Measurements from ENCODE around the gene KRT34. TPM values are rescaled to one million over a fixed set of nuclear protein-coding genes. Genes with fewer than 3 reads are reported as not detected.

KRT34 gene
- total and polyA plus RNA-seq, 9 donors, result not detected

GRCh38 chr17:41343029-41343428 is 39.1 kb downstream of the KRT34 start:
- H3K4me1 ChIP-seq (ENCODE audit: insufficient read depth), result no peaks in the 10 kb centered on the region
- no peak overlapping the region for H3K27ac ChIP-seq
- no peaks in the 10 kb centered on the region for H3K27me3 ChIP-seq
- no peaks in the 10 kb centered on the region for H3K9me3 ChIP-seq
- intact Hi-C loops (cut with DNase I), result no loop called here
- TF ChIP-seq EP300 (IDR thresholded peaks at IDR 0.05), result no peak
- no peak for TF ChIP-seq CTCF (IDR thresholded peaks at IDR 0.05)
- TF ChIP-seq POLR2A (IDR thresholded peaks at IDR 0.05), result no peak
- no peak overlapping the region for H3K4me3 ChIP-seq
- 15 to 23% (median 16%) methylated on average over 3 of the region's 3 CpGs for whole genome bisulfite sequencing, 3 donors
- DNase-seq, result no peak
- no peaks in the 10 kb centered on the region for H3K36me3 ChIP-seq

GRCh38 chr17:41340934-41341861 is 40.9 kb downstream of the KRT34 start:
- Histone ChIP-seq H3K36me3 (no peaks in the 10 kb centered on the region), H3K27me3 (no peaks in the 10 kb centered on the region), H3K9me3 (no peaks in the 10 kb centered on the region), H3K27ac (no peak overlapping the region), H3K4me1 (ENCODE audit: insufficient read depth) (no peaks in the 10 kb centered on the region), H3K4me3 (no peak overlapping the region)
- no peak for DNase-seq
- intact Hi-C loops (cut with DNase I), result no loop called here
- 79 to 83% (median 80%) methylated on average over 7 of the region's 7 CpGs for WGBS, 3 donors
- TF ChIP-seq CTCF (IDR thresholded peaks at IDR 0.05) (no peak), POLR2A (IDR thresholded peaks at IDR 0.05) (no peak), EP300 (IDR thresholded peaks at IDR 0.05) (no peak)

GRCh38 chr17:41340494-41340893 is 41.6 kb downstream of the KRT34 start:
- no peak overlapping the region for H3K4me3 ChIP-seq
- no peaks in the 10 kb centered on the region for H3K4me1 ChIP-seq (ENCODE audit: insufficient read depth)
- no peaks in the 10 kb centered on the region for H3K27me3 ChIP-seq
- TF ChIP-seq EP300 (IDR thresholded peaks at IDR 0.05) (no peak), CTCF (IDR thresholded peaks at IDR 0.05) (no peak), POLR2A (IDR thresholded peaks at IDR 0.05) (no peak)
- WGBS, 3 donors, result 55 to 62% (median 56%) methylated on average over 3 of the region's 3 CpGs
- H3K27ac ChIP-seq, result no peak overlapping the region
- no peaks in the 10 kb centered on the region for H3K9me3 ChIP-seq
- H3K36me3 ChIP-seq, result no peaks in the 10 kb centered on the region
- intact Hi-C loops (cut with DNase I), result no loop called here
- no peak for DNase-seq

GRCh38 chr17:41339571-41340172 is 42.4 kb downstream of the KRT34 start:
- no peak for DNase-seq
- no peaks in the 10 kb centered on the region for H3K27me3 ChIP-seq
- 75 to 80% (median 79%) methylated on average over 2 of the region's 2 CpGs for WGBS, 3 donors
- no peak overlapping the region for H3K27ac ChIP-seq
- H3K9me3 ChIP-seq, result no peaks in the 10 kb centered on the region
- no peaks in the 10 kb centered on the region for H3K36me3 ChIP-seq
- intact Hi-C loops (cut with DNase I), result no loop called here
- no peaks in the 10 kb centered on the region for H3K4me1 ChIP-seq (ENCODE audit: insufficient read depth)
- H3K4me3 ChIP-seq, result no peak overlapping the region
- TF ChIP-seq POLR2A (IDR thresholded peaks at IDR 0.05), result no peak
- TF ChIP-seq EP300 (IDR thresholded peaks at IDR 0.05), result no peak
- no peak for TF ChIP-seq CTCF (IDR thresholded peaks at IDR 0.05)

All from ovary (tissue), 9 donors.